PC-9 (cell line): ENCODE measurements around the gene TSHZ3. TPM values are rescaled to one million over a fixed set of nuclear protein-coding genes. Genes with fewer than 3 reads are reported as not detected.

Experiments used
- BruUV-seq: library from RNA; stranded (reverse); fragments of 400-500 nt; replicated peaks from 2 replicates; lab custom pipeline; 2021; lab: Mats Ljungman, UMichigan
- CTCF ChIA-PET: fragments of 300-600 bp; sonication (Branson Sonifier 250); formaldehyde crosslinking; loops from one replicate; lab custom pipeline; 2022; ENCODE audit warnings: antibody characterized with exemption; lab: Charles Lee
- POLR2A ChIA-PET: fragments of 300-600 bp; sonication (Branson Sonifier 250); formaldehyde crosslinking; loops from one replicate; lab custom pipeline; 2022; ENCODE audit warnings: antibody characterized with exemption; ENCODE audit not compliant: unreplicated experiment; lab: Charles Lee
- DNase-seq, 2 experiments: peaks; one replicate each; pipeline versions ENCODE4 v3.0.0 to v3.0.0-alpha.2; 2015 to 2022; ENCODE audit warnings: mixed read lengths in 1 of 2
- H2AFZ ChIP-seq: fragments of 200-600 bp; sonication (generic); 2 replicates; pipeline ENCODE4 v1.8.1; 2017; ENCODE audit warnings: antibody characterized with exemption
- H3F3A ChIP-seq: fragments of 200-600 bp; sonication (generic); 2 replicates; pipeline ENCODE4 v1.8.1; 2017; ENCODE audit warnings: antibody characterized with exemption, mild to moderate bottlenecking, low read depth; ENCODE audit not compliant: insufficient read depth
- H3K27ac ChIP-seq: fragments of 200-600 bp; sonication (generic); 2 replicates; pipeline ENCODE4 v1.6.1; 2016; ENCODE audit warnings: mixed run types
- H3K27me3 ChIP-seq: fragments of 200-600 bp; sonication (generic); 2 replicates; pipeline ENCODE4 v1.6.1; 2016; ENCODE audit warnings: low read depth, mixed run types; ENCODE audit not compliant: insufficient read depth
- H3K36me3 ChIP-seq: fragments of 200-600 bp; sonication (generic); 2 replicates; pipeline ENCODE4 v1.6.1; 2016; ENCODE audit warnings: low read depth, mixed run types
- H3K4me1 ChIP-seq: fragments of 200-600 bp; sonication (generic); replicated peaks from 2 replicates; pipeline ENCODE4 v1.6.1; 2016; ENCODE audit warnings: mixed run types; ENCODE audit not compliant: insufficient read depth
- H3K4me2 ChIP-seq: fragments of 200-600 bp; sonication (generic); 2 replicates; pipeline ENCODE4 v1.6.1; 2017; ENCODE audit warnings: mixed run types
- H3K4me3 ChIP-seq: fragments of 200-600 bp; sonication (generic); 2 replicates; pipeline ENCODE4 v1.6.1; 2016; ENCODE audit warnings: mixed run types
- H3K79me2 ChIP-seq: fragments of 200-600 bp; sonication (generic); 2 replicates; pipeline ENCODE4 v1.6.1; 2017; ENCODE audit warnings: low read depth, mixed run types
- H3K9me2 ChIP-seq: fragments of 200-600 bp; sonication (generic); 2 replicates; pipeline ENCODE4 v1.8.1; 2017; ENCODE audit warnings: mild to moderate bottlenecking; ENCODE audit not compliant: insufficient read depth
- H3K9me3 ChIP-seq: fragments of 200-600 bp; sonication (generic); 2 replicates; pipeline ENCODE4 v1.8.1; 2016; ENCODE audit warnings: low read depth; ENCODE audit not compliant: insufficient read depth
- H4K20me1 ChIP-seq: fragments of 200-600 bp; sonication (generic); 2 replicates; pipeline ENCODE4 v1.8.1; 2017; ENCODE audit not compliant: insufficient read depth
- EZH2 ChIP-seq: fragments of 200-600 bp; sonication (generic); IDR thresholded peaks from 2 replicates; pipeline ENCODE4 v1.8.0; 2017; ENCODE audit warnings: antibody characterized with exemption, low read depth
- intact Hi-C: fragments of 100-400 bp; cut with micrococcal nuclease; formaldehyde crosslinking; loops from one replicate; pipeline ENCODE4 v1.10.0; 2022; ENCODE audit not compliant: unreplicated experiment
- total RNA-seq: library from RNA; stranded (reverse); gene quantifications from 2 replicates; pipeline ENCODE4 v1.2.3, GENCODE V29; 2021
- TF ChIP-seq, protein P1 (sequence below): fragments of 200-600 bp; sonication (generic); conservative IDR thresholded peaks from 2 replicates; pipeline ENCODE4 v1.6.1; 2017; ENCODE audit warnings: mixed run types, antibody characterized with exemption, mild to moderate bottlenecking, moderate library complexity

The TSHZ3 gene
- total RNA-seq, 1 experiment from 2014 or later = not detected

DNA sequence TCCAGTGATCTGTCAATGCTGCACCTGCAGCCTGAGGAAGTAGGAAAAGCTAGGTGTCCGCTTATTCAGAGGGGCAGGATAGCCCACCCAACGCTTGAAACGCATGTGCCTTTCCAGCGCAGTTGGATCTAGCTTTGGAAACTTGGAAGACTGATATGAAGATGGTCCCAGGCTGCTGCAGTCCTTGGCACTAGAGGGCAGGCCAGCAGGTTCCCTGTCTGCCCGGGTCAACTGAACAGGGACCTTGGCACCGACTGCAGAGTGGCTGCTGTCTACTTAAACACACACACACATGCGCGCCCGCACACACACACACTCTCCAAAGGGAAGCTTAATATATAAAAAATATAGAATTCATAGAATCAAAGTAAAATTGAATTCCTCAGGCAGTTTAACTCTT lies 100.0 kb downstream of the TSHZ3 start:
- no TSS peak for BruUV-seq
- CTCF ChIA-PET = no interaction called here
- H3F3A ChIP-seq = no peaks in the 10 kb centered on the region
- DNase-seq = no peak
- no peak overlapping the region for H3K4me3 ChIP-seq
- H3K27me3 ChIP-seq = peaks cover 14% of the 10 kb centered on the region
- H4K20me1 ChIP-seq = no peaks in the 10 kb centered on the region
- H3K9me2 ChIP-seq = no peaks in the 10 kb centered on the region
- no peak overlapping the region for H3K4me2 ChIP-seq
- POLR2A ChIA-PET = no interaction called here
- H3K36me3 ChIP-seq = no peaks in the 10 kb centered on the region
- H2AFZ ChIP-seq = no peak overlapping the region
- no peaks in the 10 kb centered on the region for H3K79me2 ChIP-seq
- no peaks in the 10 kb centered on the region for H3K9me3 ChIP-seq
- intact Hi-C loops = no loop called here
- H3K27ac ChIP-seq = no peak overlapping the region
- TF ChIP-seq, protein P1, sequence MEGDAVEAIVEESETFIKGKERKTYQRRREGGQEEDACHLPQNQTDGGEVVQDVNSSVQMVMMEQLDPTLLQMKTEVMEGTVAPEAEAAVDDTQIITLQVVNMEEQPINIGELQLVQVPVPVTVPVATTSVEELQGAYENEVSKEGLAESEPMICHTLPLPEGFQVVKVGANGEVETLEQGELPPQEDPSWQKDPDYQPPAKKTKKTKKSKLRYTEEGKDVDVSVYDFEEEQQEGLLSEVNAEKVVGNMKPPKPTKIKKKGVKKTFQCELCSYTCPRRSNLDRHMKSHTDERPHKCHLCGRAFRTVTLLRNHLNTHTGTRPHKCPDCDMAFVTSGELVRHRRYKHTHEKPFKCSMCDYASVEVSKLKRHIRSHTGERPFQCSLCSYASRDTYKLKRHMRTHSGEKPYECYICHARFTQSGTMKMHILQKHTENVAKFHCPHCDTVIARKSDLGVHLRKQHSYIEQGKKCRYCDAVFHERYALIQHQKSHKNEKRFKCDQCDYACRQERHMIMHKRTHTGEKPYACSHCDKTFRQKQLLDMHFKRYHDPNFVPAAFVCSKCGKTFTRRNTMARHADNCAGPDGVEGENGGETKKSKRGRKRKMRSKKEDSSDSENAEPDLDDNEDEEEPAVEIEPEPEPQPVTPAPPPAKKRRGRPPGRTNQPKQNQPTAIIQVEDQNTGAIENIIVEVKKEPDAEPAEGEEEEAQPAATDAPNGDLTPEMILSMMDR = no peak
- no peak for TF ChIP-seq EZH2
- no peaks in the 10 kb centered on the region for H3K4me1 ChIP-seq

DNA sequence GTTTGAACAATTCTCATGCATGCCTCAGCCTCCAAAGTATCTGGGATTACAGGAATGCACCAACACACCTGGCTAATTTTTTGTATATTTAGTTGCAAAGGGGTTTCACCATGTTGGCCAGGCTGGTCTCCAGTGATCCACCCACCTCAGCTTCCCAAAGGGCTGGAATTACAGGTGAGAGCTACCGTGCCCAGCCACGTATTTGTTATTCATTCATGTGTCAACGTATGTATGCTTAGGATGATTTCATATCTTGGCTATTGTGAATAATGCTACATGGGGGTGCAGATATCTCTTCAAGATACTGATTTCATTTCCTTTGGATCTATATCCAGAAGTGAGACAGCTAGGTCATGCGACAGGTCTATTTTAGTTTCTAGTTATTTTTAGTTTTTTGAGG lies 113.4 kb downstream of the TSHZ3 start:
- H3K4me2 ChIP-seq = no peak overlapping the region
- ChIA-PET POLR2A (no interaction called here), CTCF (no interaction called here)
- no peak overlapping the region for H2AFZ ChIP-seq
- H3K9me3 ChIP-seq = no peaks in the 10 kb centered on the region
- BruUV-seq = no TSS peak
- no peaks in the 10 kb centered on the region; the same call in none of the 2 replicates for H4K20me1 ChIP-seq
- no peaks in the 10 kb centered on the region for H3K9me2 ChIP-seq
- no peaks in the 10 kb centered on the region for H3K36me3 ChIP-seq
- DNase-seq = no peak
- intact Hi-C loops = no loop called here
- peaks cover 22% of the 10 kb centered on the region; the same call in 1 of the 2 replicates for H3K27me3 ChIP-seq
- H3K4me1 ChIP-seq = no peaks in the 10 kb centered on the region
- H3K27ac ChIP-seq = no peak overlapping the region
- no peaks in the 10 kb centered on the region for H3F3A ChIP-seq
- no peak for TF ChIP-seq EZH2
- TF ChIP-seq, protein P1 = no peak
- H3K79me2 ChIP-seq = no peaks in the 10 kb centered on the region
- H3K4me3 ChIP-seq = no peak overlapping the region

DNA sequence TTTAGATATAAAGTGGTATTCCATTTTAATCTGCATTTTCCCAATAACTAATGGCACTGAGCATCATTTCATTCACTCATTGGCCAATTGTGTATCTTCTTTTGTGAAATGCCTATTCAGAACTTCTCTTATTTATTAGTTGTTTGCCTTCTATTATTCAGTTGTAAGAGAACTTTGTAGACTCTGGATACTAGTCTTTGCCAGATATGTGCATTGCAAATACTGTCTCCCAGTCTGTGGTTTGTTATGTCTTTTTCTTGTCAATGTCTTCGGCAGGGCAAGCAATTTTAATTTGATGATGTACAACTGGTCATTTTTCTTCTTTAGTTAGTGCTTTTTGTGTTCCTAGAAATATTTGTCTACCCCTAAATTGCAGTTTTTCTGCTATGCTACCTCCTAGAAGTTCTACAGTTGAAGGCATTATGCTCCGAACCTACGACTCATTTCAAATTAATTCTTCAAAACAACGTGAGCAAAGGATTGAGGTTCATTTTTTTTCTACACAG lies 115.9 kb downstream of the TSHZ3 start:
- Histone ChIP-seq H3F3A (no peaks in the 10 kb centered on the region), H3K36me3 (no peaks in the 10 kb centered on the region), H2AFZ (no peak overlapping the region), H3K9me3 (no peaks in the 10 kb centered on the region), H4K20me1 (no peaks in the 10 kb centered on the region; the same call in 1 of the 2 replicates), H3K4me3 (no peak overlapping the region), H3K27me3 (peaks cover 22% of the 10 kb centered on the region; the same call in 1 of the 2 replicates), H3K9me2 (no peaks in the 10 kb centered on the region), H3K4me1 (no peaks in the 10 kb centered on the region), H3K27ac (no peak overlapping the region), H3K79me2 (no peaks in the 10 kb centered on the region), H3K4me2 (no peak overlapping the region)
- BruUV-seq = no TSS peak
- no peak for TF ChIP-seq EZH2
- TF ChIP-seq, protein P1 = no peak
- POLR2A ChIA-PET = no interaction called here
- CTCF ChIA-PET = no interaction called here
- no peak for DNase-seq
- intact Hi-C loops = no loop called here
